HepG2 (cell line): ENCODE results near the gene NAT9. TPM values are rescaled to one million over a fixed set of nuclear protein-coding genes. Genes with fewer than 3 reads are reported as not detected.

Experiments
- GATAD2A ChIP-seq: IDR thresholded peaks from 2 replicates; pipeline ENCODE4 v1.6.1; 2016
- HES4 ChIP-seq: sonication (generic); formaldehyde crosslinking; IDR thresholded peaks from 2 replicates; pipeline ENCODE4 v1.9.0; 2021; ENCODE audit warnings: mild to moderate bottlenecking, missing genetic modification reagents, borderline replicate concordance
- HOXA3 ChIP-seq: sonication (generic); formaldehyde crosslinking; IDR thresholded peaks from 2 replicates; pipeline ENCODE4 v1.5.0; 2020; ENCODE audit warnings: missing genetic modification reagents
- JARID2 ChIP-seq: sonication (generic); formaldehyde crosslinking; IDR thresholded peaks from 2 replicates; pipeline ENCODE4 v1.8.1; 2023; ENCODE audit warnings: missing genetic modification reagents, inconsistent platforms; ENCODE audit not compliant: insufficient replicate concordance
- JUND ChIP-seq: sonication (generic); formaldehyde crosslinking; IDR thresholded peaks from 2 replicates; pipeline ENCODE4 v1.8.0; 2022; ENCODE audit warnings: mild to moderate bottlenecking, missing genetic modification reagents
- MLX ChIP-seq: IDR thresholded peaks from 2 replicates; pipeline ENCODE4 v1.6.1; 2016
- MTA3 ChIP-seq: sonication (generic); formaldehyde crosslinking; IDR thresholded peaks from 2 replicates; pipeline ENCODE4 v1.4.0; 2020; ENCODE audit warnings: missing genetic modification reagents
- PHB2 ChIP-seq: fragments of 450-650 bp; IDR thresholded peaks from 2 replicates; pipeline ENCODE4 v1.6.1; 2018; ENCODE audit not compliant: partially characterized antibody
- PLSCR1 ChIP-seq: sonication (generic); formaldehyde crosslinking; IDR thresholded peaks from 2 replicates; pipeline ENCODE4 v1.5.0; 2020; ENCODE audit warnings: missing genetic modification reagents, mild to moderate bottlenecking, borderline replicate concordance
- PRPF4 ChIP-seq: fragments of 200-400 bp; formaldehyde crosslinking; IDR thresholded peaks from 2 replicates; pipeline ENCODE4 v1.6.1; 2016; ENCODE audit warnings: low read length, low read depth; ENCODE audit not compliant: poor library complexity, severe bottlenecking
- RELA ChIP-seq: sonication (generic); formaldehyde crosslinking; IDR thresholded peaks from 2 replicates; pipeline ENCODE4 v1.4.0; 2020; ENCODE audit warnings: missing genetic modification reagents
- REPIN1 ChIP-seq: sonication (generic); formaldehyde crosslinking; IDR thresholded peaks from 2 replicates; pipeline ENCODE4 v1.8.0; 2022; ENCODE audit warnings: missing genetic modification reagents, low read depth, mild to moderate bottlenecking, borderline replicate concordance
- RXRB ChIP-seq: IDR thresholded peaks from 2 replicates; pipeline ENCODE4 v1.6.1; 2016; ENCODE audit warnings: borderline replicate concordance, missing genetic modification reagents, missing compliant biosample characterization
- SAP130 ChIP-seq: IDR thresholded peaks from 2 replicates; pipeline ENCODE4 v1.6.1; 2016; ENCODE audit warnings: low read depth
- SIX1 ChIP-seq: sonication (generic); formaldehyde crosslinking; IDR thresholded peaks from 2 replicates; pipeline ENCODE4 v1.4.0; 2020; ENCODE audit warnings: missing genetic modification reagents, borderline replicate concordance
- ZFP41 ChIP-seq: sonication (generic); formaldehyde crosslinking; IDR thresholded peaks from 2 replicates; pipeline ENCODE4 v1.4.0; 2020; ENCODE audit warnings: mild to moderate bottlenecking, missing genetic modification reagents, borderline replicate concordance
- ZNF274 ChIP-seq: sonication (generic); formaldehyde crosslinking; IDR thresholded peaks from 2 replicates; pipeline ENCODE4 v1.5.1; 2020; ENCODE audit warnings: mild to moderate bottlenecking, missing genetic modification reagents
- ZNF577 ChIP-seq: sonication (generic); formaldehyde crosslinking; IDR thresholded peaks from 2 replicates; pipeline ENCODE4 v1.4.0; 2020; ENCODE audit warnings: mild to moderate bottlenecking, low read depth, missing genetic modification reagents, borderline replicate concordance
- ZNF691 ChIP-seq: sonication (generic); formaldehyde crosslinking; IDR thresholded peaks from 2 replicates; pipeline ENCODE4 v1.4.0; 2020; ENCODE audit warnings: missing genetic modification reagents, low read depth, mild to moderate bottlenecking, borderline replicate concordance
- ZNF766 ChIP-seq: sonication (generic); formaldehyde crosslinking; IDR thresholded peaks from 2 replicates; pipeline ENCODE4 v1.5.0; 2020; ENCODE audit warnings: missing genetic modification reagents, borderline replicate concordance
- ZNF768 ChIP-seq: sonication (generic); formaldehyde crosslinking; IDR thresholded peaks from 2 replicates; pipeline ENCODE4 v1.4.0; 2020; ENCODE audit warnings: missing genetic modification reagents
- ZNF781 ChIP-seq: sonication (generic); formaldehyde crosslinking; IDR thresholded peaks from 2 replicates; pipeline ENCODE4 v1.5.1; 2020; ENCODE audit warnings: borderline replicate concordance, mild to moderate bottlenecking, missing genetic modification reagents; ENCODE audit errors: not compliant biosample characterization
- polyA plus RNA-seq, 8 experiments: library from polyadenylated mRNA; depleted of rRNA in 3 of 8; stranded (reverse) in 7 of 8; unstranded in 1 of 8; fragments of >200 nt; fragmentation: Illumina TruSeq in 4 of 8; extraction: Trizol in 4 of 8; gene quantifications; 2 replicates each; pipeline versions ENCODE4 v1.2.1 to v1.2.3, GENCODE V29; 2011 to 2016; ENCODE audit warnings: low read depth in 4 of 8, missing spikeins in 1 of 8, mixed read lengths in 1 of 8; ENCODE audit not compliant: insufficient read depth in 1 of 8
- total RNA-seq, 5 experiments: library from RNA; depleted of rRNA; stranded (reverse); fragments of >200 nt; fragmentation: Illumina TruSeq; extraction: Trizol; gene quantifications; 2 replicates each; pipeline ENCODE4 v1.2.3, GENCODE V29; 2016; ENCODE audit warnings: low read depth in 1 of 5
- TF ChIP-seq, protein P1 (sequence below): sonication (generic); formaldehyde crosslinking; IDR thresholded peaks from 2 replicates; pipeline ENCODE4 v1.9.0; 2022; ENCODE audit warnings: missing genetic modification reagents, mild to moderate bottlenecking, borderline replicate concordance
- TF ChIP-seq, protein P2 (sequence below): sonication (generic); formaldehyde crosslinking; IDR thresholded peaks from 2 replicates; pipeline ENCODE4 v1.4.0; 2020; ENCODE audit warnings: mild to moderate bottlenecking, missing genetic modification reagents

The NAT9 gene
- total and polyA plus RNA-seq, 2 of the 13 experiments (the other 11 are each of a cell fraction or from before 2014, with no cell fraction given) = 39.7 to 44.2 TPM

- TF ChIP-seq HOXA3 (CRISPR knock-in tag) (no peak; the same call in 1 of the 2 replicates), ZNF577 (CRISPR knock-in tag) (no peak), PRPF4 (no peak), PHB2 (no peak), ZFP41 (no peak), ZNF766 (no peak; the same call in 1 of the 2 replicates), HES4 (CRISPR knock-in tag) (peak; percentile 5; the same call in 1 of the 2 replicates), JUND (CRISPR knock-in tag) (no peak), MLX (CRISPR knock-in tag) (no peak), RELA (no peak), RXRB (CRISPR knock-in tag) (no peak), GATAD2A (CRISPR knock-in tag) (0 out of 2 replicates have a peak, but pooled peaks have one; percentile 9), SAP130 (CRISPR knock-in tag) (no peak), ZNF274 (CRISPR knock-in tag) (no peak), ZNF781 (CRISPR knock-in tag) (no peak), SIX1 (no peak), ZNF768 (CRISPR knock-in tag) (0 out of 2 replicates have a peak, but pooled peaks have one; percentile 20), MTA3 (CRISPR knock-in tag) (no peak), JARID2 (no peak), REPIN1 (CRISPR knock-in tag) (no peak), ZNF691 (no peak), PLSCR1 (CRISPR knock-in tag) (no peak)
- TF ChIP-seq, protein P1, sequence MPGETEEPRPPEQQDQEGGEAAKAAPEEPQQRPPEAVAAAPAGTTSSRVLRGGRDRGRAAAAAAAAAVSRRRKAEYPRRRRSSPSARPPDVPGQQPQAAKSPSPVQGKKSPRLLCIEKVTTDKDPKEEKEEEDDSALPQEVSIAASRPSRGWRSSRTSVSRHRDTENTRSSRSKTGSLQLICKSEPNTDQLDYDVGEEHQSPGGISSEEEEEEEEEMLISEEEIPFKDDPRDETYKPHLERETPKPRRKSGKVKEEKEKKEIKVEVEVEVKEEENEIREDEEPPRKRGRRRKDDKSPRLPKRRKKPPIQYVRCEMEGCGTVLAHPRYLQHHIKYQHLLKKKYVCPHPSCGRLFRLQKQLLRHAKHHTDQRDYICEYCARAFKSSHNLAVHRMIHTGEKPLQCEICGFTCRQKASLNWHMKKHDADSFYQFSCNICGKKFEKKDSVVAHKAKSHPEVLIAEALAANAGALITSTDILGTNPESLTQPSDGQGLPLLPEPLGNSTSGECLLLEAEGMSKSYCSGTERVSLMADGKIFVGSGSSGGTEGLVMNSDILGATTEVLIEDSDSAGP (CRISPR knock-in tag) = 0 out of 2 replicates have a peak, but pooled peaks have one; percentile 47
- TF ChIP-seq, protein P2, sequence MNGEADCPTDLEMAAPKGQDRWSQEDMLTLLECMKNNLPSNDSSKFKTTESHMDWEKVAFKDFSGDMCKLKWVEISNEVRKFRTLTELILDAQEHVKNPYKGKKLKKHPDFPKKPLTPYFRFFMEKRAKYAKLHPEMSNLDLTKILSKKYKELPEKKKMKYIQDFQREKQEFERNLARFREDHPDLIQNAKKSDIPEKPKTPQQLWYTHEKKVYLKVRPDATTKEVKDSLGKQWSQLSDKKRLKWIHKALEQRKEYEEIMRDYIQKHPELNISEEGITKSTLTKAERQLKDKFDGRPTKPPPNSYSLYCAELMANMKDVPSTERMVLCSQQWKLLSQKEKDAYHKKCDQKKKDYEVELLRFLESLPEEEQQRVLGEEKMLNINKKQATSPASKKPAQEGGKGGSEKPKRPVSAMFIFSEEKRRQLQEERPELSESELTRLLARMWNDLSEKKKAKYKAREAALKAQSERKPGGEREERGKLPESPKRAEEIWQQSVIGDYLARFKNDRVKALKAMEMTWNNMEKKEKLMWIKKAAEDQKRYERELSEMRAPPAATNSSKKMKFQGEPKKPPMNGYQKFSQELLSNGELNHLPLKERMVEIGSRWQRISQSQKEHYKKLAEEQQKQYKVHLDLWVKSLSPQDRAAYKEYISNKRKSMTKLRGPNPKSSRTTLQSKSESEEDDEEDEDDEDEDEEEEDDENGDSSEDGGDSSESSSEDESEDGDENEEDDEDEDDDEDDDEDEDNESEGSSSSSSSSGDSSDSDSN (CRISPR knock-in tag) = peak; percentile 12; the same call in 1 of the 2 replicates
Observed at GRCh38 chr17:74737299-74738050, 38.7 kb downstream of the NAT9 start (continued).
